Anterior cingulate cortex (tissue), 58 donors: ENCODE measurements around the gene SLC17A8.
"Not testable (repeated sequence)": the region's sequence is repeated elsewhere in the genome, so short reads cannot be mapped to it uniquely, and the experiment has no call there.

Source experiments
- DNase-seq, 58 donors: peaks; one replicate each; lab custom pipeline; 2025; lab: John Stamatoyannopoulos, UW

SLC17A8 gene

DNA sequence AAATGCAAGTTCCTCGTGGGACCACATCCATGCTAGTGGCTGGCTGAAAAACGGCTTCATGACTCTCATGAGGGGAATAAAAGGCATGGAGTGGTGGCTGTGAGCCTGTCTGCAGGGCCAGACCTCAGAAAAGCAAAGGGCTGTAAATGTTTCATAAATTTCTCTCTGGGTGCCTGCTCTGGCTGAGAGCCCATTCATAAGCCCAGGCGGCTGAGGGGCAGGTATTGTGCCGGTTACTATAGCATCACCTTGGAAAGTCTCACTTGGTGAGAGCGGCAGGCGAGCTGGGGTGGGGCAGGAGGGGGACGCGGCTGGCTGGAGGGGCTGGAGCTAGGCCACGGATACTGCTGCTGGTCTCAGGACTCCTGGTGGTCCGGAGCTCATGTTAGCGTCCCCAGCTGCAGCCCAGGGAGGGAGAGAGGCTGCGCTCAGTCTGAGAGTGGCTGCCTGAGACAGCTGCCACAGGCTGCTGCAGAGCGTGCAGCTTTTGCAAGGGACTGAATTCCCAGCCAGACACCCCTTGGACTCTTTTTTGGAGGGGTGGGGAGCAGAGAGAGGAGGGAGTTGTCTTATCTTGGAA, at the start of gene SLC17A8:
TSS of gene SLC17A8 (plus strand) at position 431 of the 580 bp plus-strand sequence. CDS start 318 bp downstream, outside the sequence.
- DNase-seq: peak in 2 of 58 donors; percentile 3 to 5

DNA sequence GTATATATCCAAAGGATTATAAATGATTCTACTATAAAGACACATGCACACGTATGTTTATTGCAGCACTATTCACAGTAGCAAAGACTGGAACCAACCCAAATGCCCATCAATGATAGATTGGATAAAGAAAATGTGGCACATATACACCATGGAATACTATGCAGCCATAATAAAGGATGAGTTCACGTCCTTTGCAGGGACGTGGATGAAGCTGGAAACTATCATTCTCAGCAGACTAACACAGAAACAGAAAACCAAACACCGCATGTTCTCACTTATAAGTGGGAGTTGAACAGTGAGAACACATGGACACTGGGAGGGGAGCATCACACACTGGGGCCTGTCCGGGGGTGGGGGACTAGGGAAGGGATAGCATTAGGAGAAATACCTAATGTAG, 48.7 kb upstream of the SLC17A8 start:
- DNase-seq: not testable (repeated sequence)

DNA sequence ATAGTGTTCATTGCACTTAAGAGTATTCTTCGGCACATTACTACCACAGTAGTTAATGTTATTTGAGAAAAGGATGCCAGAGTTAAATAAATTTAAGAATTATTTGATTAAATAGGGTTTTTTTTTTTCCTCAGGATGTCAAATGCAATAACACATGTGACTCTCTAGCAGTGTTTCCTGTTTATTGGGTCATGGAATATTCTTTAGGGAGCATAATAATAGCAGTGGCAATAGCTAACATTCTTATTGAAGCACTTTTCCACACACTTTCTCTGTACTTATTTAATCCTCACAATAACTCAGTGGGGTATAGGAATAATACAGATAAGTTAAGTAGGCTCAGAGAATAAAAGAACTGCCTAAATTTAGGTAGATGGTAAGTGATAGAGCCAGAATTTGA, 45.6 kb upstream of the SLC17A8 start:
- DNase-seq: no peak

DNA sequence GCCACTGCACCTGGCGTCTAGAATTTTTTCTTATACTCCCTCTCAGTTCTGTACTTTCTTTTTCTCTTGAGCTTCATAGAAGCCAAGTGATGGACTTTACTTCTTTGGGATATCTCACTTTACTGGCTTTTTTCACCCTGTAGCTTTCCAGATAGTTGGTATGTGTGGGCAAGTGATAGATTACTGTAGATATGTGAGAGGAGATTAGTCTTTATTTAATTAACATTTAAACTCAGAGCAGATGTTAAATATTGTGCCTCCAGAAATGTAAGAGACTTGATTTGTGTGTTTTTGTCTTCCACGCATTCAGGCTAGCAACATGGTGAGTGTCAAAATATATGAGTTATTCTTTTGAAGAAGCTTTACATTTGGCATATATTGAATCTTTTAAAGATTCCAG, 39.5 kb upstream of the SLC17A8 start:
- no peak for DNase-seq

DNA sequence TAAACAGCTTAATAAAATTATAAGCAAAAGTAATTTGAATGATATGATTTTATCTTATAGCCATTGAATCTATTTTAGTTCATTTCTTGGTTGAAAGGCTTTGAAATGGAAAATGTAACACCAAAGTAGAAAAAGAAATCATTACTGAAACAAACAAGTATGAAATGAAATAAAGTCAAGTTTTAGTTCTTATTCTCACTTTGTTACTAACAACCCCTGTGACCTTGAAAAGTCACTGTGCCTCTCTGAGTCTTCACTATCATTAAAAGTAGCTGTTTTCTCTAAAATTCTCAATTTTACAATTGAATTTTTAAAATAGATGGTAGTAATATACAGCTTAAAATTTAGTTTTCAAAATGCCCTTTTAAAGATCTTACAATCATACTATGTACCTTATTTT, 32.4 kb upstream of the SLC17A8 start:
- DNase-seq: no peak

DNA sequence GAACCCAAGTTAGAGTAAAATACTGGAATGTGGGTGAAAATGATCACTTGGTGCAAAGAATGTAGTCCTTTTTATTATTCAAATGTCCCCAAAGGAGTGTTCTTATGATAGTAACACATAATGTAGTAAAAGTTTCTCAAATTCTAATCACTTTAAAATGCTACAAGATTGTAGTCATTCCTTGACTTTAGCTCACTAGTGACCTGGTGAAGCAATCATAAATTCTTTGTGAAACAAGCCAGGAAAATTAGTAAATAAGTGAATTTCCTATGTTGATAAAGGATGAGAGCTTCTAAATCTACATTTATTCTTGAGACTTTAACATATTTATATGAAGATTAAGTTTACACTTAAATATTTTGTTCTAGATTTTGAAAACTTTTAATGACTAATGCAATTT, 30.7 kb upstream of the SLC17A8 start:
- no peak for DNase-seq

DNA sequence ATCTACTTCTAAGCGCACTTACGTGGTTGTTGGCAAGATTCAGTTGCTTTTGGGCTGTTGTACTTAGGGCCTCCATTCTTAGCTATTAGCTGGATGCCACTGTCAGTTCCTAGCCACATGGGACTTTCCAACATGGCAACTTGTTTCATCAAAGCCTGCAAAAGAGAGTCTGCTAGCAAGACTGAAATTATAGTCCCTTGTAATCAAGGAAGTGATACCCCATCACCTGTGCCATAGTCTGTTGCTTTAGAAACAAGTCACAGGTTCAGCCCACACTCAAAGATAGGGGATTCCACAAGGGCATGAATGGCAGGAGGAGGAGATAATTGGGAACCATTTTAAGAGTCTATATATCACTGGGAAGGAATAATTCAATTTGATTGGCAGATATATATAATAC, 27.1 kb upstream of the SLC17A8 start:
- DNase-seq: no peak

DNA sequence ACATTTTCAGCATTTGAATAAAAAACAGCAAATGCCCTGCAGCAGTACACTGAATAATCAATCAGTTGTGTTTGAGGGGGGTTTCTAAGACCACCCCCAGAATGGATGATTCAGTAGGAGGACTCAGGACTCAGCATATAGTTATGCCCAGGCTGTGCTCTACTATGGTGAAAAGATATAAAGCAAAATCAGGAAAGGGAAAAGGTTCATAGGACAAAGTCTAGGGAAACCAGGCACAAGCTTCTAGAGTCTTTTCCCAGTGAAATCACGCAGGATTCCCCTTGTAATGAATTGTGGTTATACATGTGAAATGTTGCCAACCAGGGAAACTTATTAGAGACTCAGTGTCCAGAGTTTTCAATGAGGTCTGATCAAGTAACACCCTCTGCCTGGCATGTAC, 25.0 kb upstream of the SLC17A8 start:
- no peak for DNase-seq

DNA sequence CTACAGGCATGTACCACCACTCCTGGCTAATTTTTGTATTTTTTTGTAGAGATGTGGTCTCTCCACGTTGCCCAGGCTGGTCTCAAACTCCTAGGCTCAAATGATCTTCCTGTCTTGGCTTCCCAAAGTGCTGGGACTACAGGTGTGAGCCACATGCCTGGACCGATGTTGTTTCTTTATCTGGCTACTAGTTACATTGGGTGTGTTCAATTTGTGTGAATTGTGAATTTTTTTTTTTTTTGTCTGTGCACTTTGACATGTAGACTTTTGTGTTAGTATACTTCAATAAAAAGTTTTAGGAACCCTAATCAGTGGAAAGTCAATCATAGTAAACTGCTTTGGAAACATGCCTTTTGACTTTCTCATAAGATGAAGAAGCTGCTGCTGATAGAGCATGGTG, 24.0 kb upstream of the SLC17A8 start:
- no peak for DNase-seq

DNA sequence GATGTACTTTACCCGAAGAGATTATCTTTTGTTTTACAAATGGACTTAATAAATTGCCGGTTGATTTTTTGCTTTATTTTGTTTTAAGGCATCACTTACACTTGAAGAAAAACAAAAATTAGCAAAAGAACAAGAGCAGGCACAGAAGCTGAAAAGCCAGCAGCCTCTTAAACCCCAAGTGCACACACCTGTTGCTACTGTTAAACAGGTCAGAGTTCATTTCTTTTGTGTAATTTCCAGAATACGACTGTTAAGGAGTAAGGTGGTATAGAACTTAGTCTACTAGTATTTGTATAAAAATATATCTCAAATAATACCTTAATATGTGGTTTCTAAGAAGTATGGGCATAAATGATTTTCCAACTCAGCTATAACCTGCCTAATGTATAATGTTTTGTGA, 19.6 kb upstream of the SLC17A8 start:
- no peak for DNase-seq

DNA sequence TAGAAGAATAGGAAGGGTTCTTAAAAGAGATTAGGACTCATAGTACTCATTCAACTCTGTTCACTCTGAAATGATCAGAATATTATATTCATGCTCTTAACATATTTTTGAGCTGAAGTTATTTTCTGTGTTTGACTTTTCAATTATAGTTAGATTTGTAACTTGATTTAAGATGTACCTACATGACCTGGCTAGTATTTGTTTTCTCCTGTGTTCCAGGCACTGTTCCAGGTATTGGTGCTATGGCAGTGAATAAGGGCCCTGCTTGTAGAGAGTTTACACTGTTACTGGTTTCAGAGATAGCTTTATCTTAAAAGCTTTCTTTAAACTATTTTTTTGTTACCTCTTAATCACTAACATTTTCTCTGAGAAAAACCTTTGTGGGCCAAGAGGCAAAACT, 19.1 kb upstream of the SLC17A8 start:
- DNase-seq: no peak

DNA sequence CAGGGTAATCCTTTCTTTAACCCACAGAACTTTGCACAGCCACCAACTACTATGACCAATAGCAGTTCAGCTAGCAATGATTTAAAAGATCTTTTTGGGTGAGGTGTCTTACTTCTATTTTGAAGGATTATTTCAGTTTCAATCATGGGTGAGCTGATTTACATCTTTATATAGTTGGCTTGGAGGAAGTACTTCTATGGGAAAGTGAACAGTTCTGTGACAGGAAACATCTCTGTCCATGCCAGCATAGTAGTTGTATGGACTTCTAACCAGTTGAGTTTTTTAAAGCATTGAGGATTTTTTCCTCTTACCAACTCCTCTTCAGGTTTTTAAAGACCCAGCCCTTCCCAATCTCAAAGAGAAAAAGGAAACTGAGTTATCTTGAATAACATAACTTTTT, 17.8 kb upstream of the SLC17A8 start:
- no peak for DNase-seq

DNA sequence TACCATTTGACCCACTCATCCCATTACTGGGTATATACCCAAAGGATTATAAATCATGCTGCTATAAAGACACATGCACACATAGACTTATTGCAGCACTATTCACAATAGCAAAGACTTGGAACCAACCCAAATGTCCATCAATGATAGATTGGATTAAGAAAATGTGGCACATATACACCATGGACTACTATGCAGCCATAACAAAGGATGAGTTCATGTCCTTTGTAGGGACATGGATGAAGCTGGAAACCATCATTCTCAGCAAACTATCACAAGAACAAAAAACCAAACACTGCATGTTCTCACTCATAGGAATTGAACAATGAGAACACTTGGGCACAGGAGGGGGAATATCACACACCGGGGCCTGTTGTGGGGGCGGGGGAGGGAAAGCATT, 14.0 kb upstream of the SLC17A8 start:
- not testable (repeated sequence) for DNase-seq

DNA sequence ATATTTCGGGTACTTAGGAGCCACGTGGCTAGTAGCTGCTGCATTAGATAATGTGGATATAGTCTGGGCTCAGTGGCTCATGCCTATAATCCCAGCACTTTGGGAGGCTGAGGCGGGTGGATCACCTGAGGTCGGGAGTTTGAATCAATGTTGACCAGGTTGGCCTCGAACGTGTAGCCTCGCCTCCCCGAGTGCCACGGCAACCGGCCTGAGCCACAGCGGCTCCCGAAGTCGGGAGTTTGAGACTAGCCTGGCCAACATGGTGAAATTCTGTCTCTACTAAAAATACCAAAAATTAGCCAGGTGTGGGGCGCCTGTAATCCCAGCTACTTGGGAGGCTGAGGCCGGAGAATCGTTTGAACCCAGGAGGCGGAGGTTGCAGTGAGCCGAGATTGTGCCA, 12.5 kb upstream of the SLC17A8 start:
- DNase-seq: not testable (repeated sequence)

DNA sequence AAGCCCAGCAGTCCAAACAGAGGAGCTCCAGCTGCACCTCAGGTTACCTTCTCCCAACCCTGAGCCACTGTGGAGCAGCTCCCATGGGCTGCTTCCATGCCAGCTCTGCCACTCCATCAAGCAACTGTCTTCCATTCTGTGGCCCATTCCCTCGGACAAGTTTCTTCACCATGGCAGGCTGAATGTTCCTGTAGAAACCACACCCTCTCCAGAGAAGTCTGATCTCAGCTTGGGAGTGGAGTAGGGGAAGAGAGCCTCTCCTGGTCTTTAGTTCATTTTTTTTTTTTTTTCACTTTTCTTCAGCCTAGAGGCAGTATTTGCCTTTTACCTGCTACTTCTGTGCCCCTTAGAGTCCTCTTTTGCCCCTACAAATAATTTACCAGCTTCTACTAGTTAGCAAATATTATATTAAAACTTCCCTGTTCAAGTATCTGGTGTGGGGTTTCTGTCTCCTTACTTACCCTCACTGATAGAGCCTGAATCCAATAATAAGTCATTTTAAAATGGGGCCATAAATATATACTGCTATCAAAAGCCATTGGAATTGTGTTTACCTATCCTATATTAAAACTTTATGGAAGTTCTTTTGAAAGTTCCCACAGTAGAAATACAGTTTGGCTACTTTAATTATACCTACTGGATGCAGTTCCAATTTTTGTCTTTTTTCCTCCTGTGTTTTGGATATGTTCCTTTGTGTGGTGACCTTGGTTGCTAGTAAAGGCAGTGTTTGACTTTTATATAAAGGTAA, 11.7 kb upstream of the SLC17A8 start:
- no peak for DNase-seq

DNA sequence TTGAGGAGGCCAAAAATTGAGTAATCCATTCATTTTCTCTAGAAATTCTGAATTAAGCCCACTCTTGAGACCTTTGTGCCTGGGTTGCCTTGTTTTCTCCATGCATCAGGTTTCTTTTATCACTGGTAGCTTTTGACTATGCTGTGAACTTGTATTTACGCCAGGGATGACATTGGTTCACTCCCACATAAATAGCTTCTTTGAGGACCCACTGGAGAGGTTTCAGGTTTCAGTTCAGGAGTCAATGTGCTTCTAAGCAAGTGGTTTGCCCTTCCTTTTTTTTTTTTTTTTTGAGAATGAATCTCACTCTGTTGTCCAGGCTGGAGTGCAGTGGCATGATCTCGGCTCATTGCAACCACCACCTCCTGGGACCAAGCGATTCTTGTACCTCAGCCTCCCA, 10.2 kb upstream of the SLC17A8 start:
- DNase-seq: no peak

DNA sequence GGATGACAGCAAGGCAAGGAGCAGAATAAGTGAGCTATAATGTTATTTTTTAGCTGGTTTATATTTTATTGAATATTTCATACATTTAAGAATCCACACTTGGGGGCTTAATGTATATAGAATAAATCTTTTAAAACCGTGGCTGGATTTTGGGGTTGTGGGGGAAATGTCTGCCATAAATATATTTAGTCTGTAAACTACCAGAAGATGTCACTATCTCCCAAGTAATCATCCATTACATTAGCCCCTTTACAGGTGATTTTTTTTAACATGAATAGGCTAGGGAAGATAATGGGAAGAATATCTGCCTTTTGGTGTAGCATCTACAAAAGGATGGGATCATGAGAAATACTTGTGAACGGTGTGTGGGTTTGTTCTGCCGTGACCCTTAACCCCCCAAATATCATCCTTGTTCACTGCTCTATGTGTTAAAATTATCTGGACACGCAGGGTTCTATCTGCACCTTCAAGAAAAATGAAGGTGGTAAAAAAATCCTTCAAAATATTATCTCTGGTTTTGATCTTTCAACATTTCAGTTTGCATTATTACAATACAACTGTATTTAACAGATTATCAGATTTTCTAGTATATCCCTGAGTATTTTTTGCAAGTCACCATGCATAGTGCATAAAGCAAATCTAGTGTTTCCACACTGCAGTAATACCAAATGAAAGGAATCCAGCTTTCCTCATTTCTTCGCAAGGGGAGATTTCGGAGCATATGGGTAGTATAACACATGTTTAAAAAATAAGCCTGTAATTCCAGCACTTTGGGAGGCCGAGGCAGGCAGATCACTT, 8.0 kb upstream of the SLC17A8 start:
- DNase-seq: no peak

DNA sequence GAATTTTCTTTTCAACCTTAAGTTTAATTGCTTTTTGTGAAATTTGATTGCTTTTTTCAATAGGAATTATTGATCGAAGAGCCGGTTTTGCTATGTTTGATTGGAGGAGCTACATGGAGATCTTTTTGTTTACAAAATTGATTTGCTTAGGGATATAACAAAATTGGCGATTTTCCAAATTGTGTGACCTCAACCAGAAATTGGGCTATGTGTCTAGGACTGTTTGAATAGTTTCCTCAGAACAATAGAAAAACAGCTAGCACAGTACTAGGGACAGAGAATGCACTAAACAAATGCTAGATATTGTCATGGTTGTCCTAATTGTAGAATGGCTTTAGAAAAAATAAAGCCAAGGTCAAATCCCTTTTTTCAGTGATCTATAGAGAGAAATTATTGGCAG, 2.4 kb downstream of the SLC17A8 start:
- no peak for DNase-seq

DNA sequence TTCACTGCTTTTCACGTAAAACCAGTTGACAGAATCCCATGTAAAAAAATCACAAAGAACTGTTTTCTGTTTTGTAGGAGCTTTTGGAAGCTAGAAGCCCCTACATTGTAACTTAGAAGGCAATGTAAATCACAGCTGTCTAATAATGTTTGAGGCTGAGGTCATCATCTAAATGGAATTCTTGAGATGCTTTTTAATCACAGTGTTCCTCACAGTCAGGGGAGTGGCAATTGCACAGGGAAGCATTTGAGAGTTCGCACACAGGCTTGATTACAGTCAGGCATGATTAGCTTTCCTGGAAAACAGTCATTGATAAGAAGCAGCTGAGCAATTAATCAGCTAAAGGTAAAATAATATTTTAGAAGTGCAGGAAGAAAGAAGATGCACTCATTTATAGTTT, 2.9 kb downstream of the SLC17A8 start:
- DNase-seq: no peak

DNA sequence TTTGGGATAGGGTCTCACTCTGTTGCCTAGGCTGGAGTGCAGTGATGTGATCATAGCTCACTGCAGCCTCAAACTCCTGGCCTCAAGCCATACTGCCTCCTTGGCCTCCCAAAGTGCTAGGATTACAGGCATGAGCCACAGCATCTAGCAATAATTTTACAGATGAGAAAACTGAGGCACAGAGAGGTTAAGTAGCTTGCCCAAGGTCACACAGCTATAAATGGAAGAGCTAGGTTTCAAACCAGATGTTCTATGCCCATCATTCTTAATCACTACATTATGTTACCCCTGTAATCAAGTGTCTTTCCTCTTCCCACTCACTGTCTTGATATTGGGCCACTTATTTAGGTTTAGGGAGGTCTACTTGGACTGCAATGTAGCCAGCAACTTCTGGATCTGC, 3.6 kb downstream of the SLC17A8 start:
- DNase-seq: no peak

DNA sequence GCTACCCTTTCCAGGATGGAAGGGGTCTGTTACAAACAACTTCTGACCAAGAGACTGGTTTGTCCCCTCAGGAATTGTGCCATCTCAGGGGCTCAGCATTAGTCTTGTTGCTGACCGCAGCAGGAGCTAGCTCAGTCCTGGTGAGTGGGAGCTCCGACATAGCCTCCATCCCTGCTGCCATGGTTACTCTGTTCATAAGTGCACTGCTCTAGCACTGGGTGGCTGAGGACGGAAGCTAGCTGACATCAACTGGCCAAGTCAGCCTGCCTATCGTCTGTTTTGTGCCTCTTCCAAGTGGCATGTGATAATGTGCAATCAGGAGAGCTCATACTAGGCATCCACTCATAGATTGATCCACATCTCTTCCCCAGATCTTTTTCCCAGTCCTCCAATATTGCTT, 7.5 kb downstream of the SLC17A8 start:
- no peak for DNase-seq

DNA sequence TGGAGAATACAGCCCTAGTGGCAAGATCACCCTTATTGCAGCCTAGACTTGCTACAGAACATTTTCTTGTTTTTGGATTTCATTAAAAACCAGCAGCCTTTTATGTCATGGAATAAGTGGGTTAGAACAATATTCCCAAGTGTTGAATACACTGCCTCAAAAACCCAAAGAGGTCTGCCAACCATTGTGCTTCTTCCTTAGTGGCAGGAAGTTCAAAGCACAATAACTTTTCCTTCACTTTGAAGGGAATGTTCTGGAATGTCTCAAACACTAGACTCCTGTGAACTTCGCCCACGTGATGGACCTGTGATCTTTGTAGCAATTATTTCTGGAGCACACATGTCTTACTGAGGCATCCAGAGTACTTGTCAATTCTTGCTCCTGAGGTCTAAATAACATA, 8.5 kb downstream of the SLC17A8 start:
- DNase-seq: no peak
